RWPE2 (cell line): ENCODE measurements around the gene TEX36.
A peak's percentile ranks its signal among the peaks of the same experiment; 100 is the strongest.
"Not testable (repeated sequence)": the region's sequence is repeated elsewhere in the genome, so short reads cannot be mapped to it uniquely, and the experiment has no call there.

Experiments
- ATAC-seq: fragments of 200-7000 bp; cut with Tn5 transposase; 3 replicates; pipeline ENCODE4 v1.9.1; 2021; ENCODE audit warnings: low read depth
- DNase-seq: peaks from one replicate; pipeline ENCODE4 v3.0.0-alpha.2; 2020; ENCODE audit warnings: low spot score
- H3K27ac ChIP-seq: fragments of 450-650 bp; 2 replicates; pipeline ENCODE4 v1.5.1; 2017; ENCODE audit warnings: mild to moderate bottlenecking; ENCODE audit not compliant: poor library complexity, severe bottlenecking
- H3K27me3 ChIP-seq: fragments of 250-450 bp; sonication (Bioruptor Pico); 2 replicates; pipeline ENCODE4 v1.5.1; 2021; ENCODE audit warnings: mild to moderate bottlenecking, moderate library complexity; ENCODE audit not compliant: insufficient read depth, poor library complexity, severe bottlenecking
- H3K36me3 ChIP-seq: fragments of 250-450 bp; sonication (Bioruptor Pico); 2 replicates; pipeline ENCODE4 v1.5.1; 2020; ENCODE audit warnings: low read depth, mild to moderate bottlenecking, moderate library complexity
- H3K4me1 ChIP-seq: fragments of 250-450 bp; sonication (Bioruptor Pico); 2 replicates; pipeline ENCODE4 v1.5.1; 2021; ENCODE audit warnings: mild to moderate bottlenecking, moderate library complexity; ENCODE audit not compliant: insufficient read depth, poor library complexity, severe bottlenecking
- H3K4me3 ChIP-seq: fragments of 250-450 bp; sonication (Bioruptor Pico); 2 replicates; pipeline ENCODE4 v1.5.1; 2021; ENCODE audit warnings: mild to moderate bottlenecking, moderate library complexity; ENCODE audit not compliant: severe bottlenecking
- H3K9me3 ChIP-seq: fragments of 250-450 bp; sonication (Bioruptor Pico); 2 replicates; pipeline ENCODE4 v1.5.1; 2021; ENCODE audit warnings: mild to moderate bottlenecking, moderate library complexity; ENCODE audit not compliant: severe bottlenecking
- TF ChIP-seq, protein P1 (sequence below): fragments of 450-650 bp; IDR thresholded peaks from one replicate; pipeline ENCODE4 v1.5.1; 2017; ENCODE audit warnings: mild to moderate bottlenecking, moderate library complexity; ENCODE audit not compliant: poor library complexity, severe bottlenecking

TEX36 gene

GRCh38 chr10:125720002-125720382 lies 37.0 kb upstream of the TEX36 start:
- Histone ChIP-seq H3K27me3 (no peaks in the 10 kb centered on the region), H3K36me3 (peaks cover 42% of the 10 kb centered on the region), H3K4me3 (peak overlapping the region; percentile 74), H3K27ac (peak overlapping the region; percentile 47), H3K9me3 (no peaks in the 10 kb centered on the region), H3K4me1 (no peaks in the 10 kb centered on the region)
- ATAC-seq (no peak; the same call in 2 of the 3 replicates), DNase-seq (no peak)
- TF ChIP-seq, protein P1, sequence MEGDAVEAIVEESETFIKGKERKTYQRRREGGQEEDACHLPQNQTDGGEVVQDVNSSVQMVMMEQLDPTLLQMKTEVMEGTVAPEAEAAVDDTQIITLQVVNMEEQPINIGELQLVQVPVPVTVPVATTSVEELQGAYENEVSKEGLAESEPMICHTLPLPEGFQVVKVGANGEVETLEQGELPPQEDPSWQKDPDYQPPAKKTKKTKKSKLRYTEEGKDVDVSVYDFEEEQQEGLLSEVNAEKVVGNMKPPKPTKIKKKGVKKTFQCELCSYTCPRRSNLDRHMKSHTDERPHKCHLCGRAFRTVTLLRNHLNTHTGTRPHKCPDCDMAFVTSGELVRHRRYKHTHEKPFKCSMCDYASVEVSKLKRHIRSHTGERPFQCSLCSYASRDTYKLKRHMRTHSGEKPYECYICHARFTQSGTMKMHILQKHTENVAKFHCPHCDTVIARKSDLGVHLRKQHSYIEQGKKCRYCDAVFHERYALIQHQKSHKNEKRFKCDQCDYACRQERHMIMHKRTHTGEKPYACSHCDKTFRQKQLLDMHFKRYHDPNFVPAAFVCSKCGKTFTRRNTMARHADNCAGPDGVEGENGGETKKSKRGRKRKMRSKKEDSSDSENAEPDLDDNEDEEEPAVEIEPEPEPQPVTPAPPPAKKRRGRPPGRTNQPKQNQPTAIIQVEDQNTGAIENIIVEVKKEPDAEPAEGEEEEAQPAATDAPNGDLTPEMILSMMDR = no peak

GRCh38 chr10:125719173-125720001 lies 36.4 kb upstream of the TEX36 start, which contains the start of gene EDRF1:
Gene EDRF1, plus strand, starts transcription at chr10:125719709. Its CDS starts 99 bp downstream, at chr10:125719808.
- ATAC-seq = peak; percentile 91

DNA sequence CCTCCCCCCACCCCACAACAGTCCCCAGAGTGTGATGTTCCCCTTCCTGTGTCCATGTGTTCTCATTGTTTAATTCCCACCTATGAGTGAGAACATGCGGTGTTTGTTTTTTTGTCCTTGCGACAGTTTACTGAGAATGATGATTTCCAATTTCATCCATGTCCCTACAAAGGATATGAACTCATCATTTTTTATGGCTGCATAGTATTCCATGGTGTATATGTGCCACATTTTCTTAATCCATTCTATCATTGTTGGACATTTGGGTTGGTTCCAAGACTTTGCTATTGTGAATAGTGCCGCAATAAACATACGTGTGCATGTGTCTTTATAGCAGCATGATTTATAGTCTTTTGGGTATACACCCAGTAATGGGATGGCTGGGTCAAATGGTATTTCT lies 31.8 kb upstream of the TEX36 start:
- not testable (repeated sequence) for H3K27me3 ChIP-seq, H3K36me3 ChIP-seq, H3K4me1 ChIP-seq, H3K27ac ChIP-seq, ATAC-seq, DNase-seq, H3K4me3 ChIP-seq, H3K9me3 ChIP-seq

More at GRCh38 chr10:125719173-125720001, 36.4 kb upstream of the TEX36 start, which contains the start of gene EDRF1:
- Histone ChIP-seq H3K27ac (peak within 1 kb of the TSS; percentile 47), H3K27me3 (no peaks in the 10 kb centered on the region), H3K9me3 (no peaks in the 10 kb centered on the region), H3K36me3 (peaks cover 36% of the 10 kb centered on the region), H3K4me3 (peak within 1 kb of the TSS; percentile 74), H3K4me1 (no peaks in the 10 kb centered on the region)
- peak; percentile 98 for DNase-seq
- TF ChIP-seq, protein P1 = no peak

DNA sequence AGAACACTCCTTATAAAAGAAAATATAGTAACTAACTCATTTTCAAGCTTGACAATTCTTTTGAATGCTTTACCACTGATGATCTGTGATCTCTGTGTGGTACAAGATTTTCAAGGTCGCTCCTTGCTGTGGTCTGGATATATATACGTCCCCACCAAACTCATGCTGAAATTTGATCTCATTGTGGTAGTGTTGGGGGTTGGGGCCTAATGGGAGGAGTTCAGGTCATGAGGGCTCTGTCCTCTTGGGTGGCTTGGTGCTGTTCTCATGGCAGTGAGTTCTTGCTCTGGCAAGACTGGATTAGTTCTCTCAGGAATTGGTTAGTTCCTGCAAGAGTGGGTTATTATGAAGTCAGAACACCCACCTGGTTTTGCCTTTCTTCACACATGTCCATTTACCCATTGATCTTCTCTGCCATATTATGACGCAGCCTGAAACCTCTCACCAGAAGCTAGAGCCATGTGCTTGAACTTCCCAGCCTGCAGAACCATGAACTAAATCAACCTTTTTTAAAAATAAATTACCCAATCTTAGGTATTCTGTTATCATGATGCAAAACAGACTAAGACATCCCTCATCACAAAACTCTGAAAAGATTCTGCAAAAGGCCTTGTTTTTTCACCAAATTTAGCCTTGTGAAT lies 28.3 kb upstream of the TEX36 start:
- Histone ChIP-seq H3K4me1 (peaks cover 4% of the 10 kb centered on the region), H3K9me3 (no peaks in the 10 kb centered on the region), H3K36me3 (no peaks in the 10 kb centered on the region), H3K27ac (no peak overlapping the region), H3K4me3 (no peak overlapping the region), H3K27me3 (no peaks in the 10 kb centered on the region)
- TF ChIP-seq, protein P1 = no peak
- DNase-seq (no peak), ATAC-seq (no peak)

DNA sequence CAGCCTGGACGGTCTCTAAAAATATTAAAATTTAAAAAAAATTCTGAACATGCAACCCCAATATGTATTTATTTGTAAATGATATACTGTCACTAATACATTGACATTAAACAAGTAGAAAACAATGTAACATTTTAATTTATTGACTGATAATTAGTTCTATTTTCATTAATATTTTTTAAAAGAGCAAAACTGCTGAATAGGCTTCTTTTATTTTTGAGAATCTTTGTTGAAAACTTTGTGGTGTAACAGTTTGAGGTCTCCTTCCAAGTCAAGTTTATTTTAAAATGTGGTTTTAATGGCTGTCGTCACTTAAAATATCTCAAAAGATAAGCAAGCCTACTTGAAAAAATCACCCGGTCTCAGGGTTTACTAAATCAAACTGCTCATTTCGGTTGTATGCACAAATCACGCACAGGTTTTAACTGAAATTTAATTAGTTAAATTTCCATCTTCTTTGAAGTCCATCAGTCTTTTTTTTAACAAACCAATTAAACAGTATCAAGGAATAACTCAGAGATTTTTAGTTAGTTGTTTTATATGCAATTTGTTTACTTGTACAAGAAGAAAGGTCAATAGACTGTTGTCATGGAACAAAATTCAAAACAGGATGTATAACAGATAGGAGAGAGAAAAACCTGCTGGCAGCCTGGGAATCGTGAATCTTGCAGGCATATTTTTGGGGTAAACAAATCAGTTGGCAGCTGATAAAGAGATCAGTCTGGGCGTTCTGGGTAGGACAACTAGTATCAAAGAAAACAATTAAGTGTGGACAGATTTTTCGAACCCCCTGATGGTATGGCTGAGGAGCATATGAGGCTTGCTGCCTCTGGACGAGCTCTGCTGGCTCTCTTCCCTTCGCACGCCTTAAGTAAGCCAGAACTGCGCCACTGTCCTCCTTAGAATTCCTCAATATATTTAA lies 26.9 kb upstream of the TEX36 start:
- DNase-seq (no peak), ATAC-seq (no peak)
- no peaks in the 10 kb centered on the region for H3K9me3 ChIP-seq
- no peaks in the 10 kb centered on the region for H3K36me3 ChIP-seq
- peaks cover 4% of the 10 kb centered on the region for H3K4me1 ChIP-seq
- H3K4me3 ChIP-seq = no peak overlapping the region
- H3K27ac ChIP-seq = no peak overlapping the region
- TF ChIP-seq, protein P1 = no peak
- no peaks in the 10 kb centered on the region for H3K27me3 ChIP-seq
